HCT116 (cell line): ENCODE results near the gene TMEM222. TPM values are rescaled to one million over a fixed set of nuclear protein-coding genes. Genes with fewer than 3 reads are reported as not detected.

Experiments
- ATAC-seq: fragments of 200-7000 bp; cut with Tn5 transposase; 2 replicates; pipeline ENCODE4 v1.9.1; 2020; ENCODE audit warnings: mild to moderate bottlenecking, moderate library complexity
- BruUV-seq: library from RNA; stranded (reverse); fragments of 400-500 nt; replicated peaks from 2 replicates; lab custom pipeline; 2021; lab: Mats Ljungman, UMichigan
- CTCF ChIA-PET: fragments of 300-600 bp; sonication (Branson Sonifier 250); formaldehyde crosslinking; loops from one replicate; lab custom pipeline; 2021; ENCODE audit warnings: antibody characterized with exemption; lab: Charles Lee
- POLR2A ChIA-PET: fragments of 300-600, 350-600 bp; sonication (Branson Sonifier 250); formaldehyde crosslinking; loops from one replicate; lab custom pipeline; 2021; ENCODE audit warnings: antibody characterized with exemption; lab: Charles Lee
- RAD21 ChIA-PET, 2 experiments: fragments of 300-600 bp; sonication (Branson Sonifier 250); formaldehyde crosslinking; loops; one replicate each; lab custom pipeline; 2023; ENCODE audit warnings: low total read pairs in 2 of 2; ENCODE audit not compliant: uncharacterized antibody in 2 of 2, unreplicated experiment in 2 of 2, low non-redundant PET in 1 of 2; lab: Charles Lee
- DNase-seq: peaks from one replicate; pipeline ENCODE4 v3.0.0-alpha.2; 2010; ENCODE audit warnings: low read depth, low spot score
- H2AFZ ChIP-seq: fragments of 200-600 bp; shearing (Covaris generic), sonication (generic); 2 replicates; pipeline ENCODE4 v1.6.1; 2017; ENCODE audit warnings: low read depth, mixed run types, mixed read lengths, antibody characterized with exemption, low read length; ENCODE audit not compliant: poor library complexity, severe bottlenecking
- H3K27ac ChIP-seq: 2 replicates; pipeline ENCODE4 v1.5.1; 2012; ENCODE audit warnings: low read depth, low read length
- H3K27me3 ChIP-seq: fragments of 200-600 bp; sonication (generic); 2 replicates; pipeline ENCODE4 v1.6.1; 2016; ENCODE audit warnings: mixed run types, low read length, mixed read lengths; ENCODE audit not compliant: insufficient read depth
- H3K36me3 ChIP-seq, 2 experiments: fragments of 200-500 bp in 1 of 2; fragments of 200-600 bp in 1 of 2; sonication (Bioruptor generic) in 1 of 2; sonication (generic) in 1 of 2; 2 replicates each; pipeline versions ENCODE4 v1.5.1 to v1.6.1; 2014 to 2016; ENCODE audit warnings: low read length in 2 of 2, inconsistent platforms in 1 of 2, mixed read lengths in 1 of 2, mixed run types in 1 of 2; ENCODE audit not compliant: insufficient read depth in 2 of 2, control insufficient read depth in 1 of 2
- H3K4me1 ChIP-seq, 2 experiments: fragments of 200-600 bp in 1 of 2; sonication (generic) in 1 of 2; 2 replicates each; pipeline versions ENCODE4 v1.5.1 to v1.6.1; 2012 to 2017; ENCODE audit warnings: low read length in 2 of 2, inconsistent platforms in 1 of 2, mild to moderate bottlenecking in 1 of 2, mixed read lengths in 1 of 2, mixed run types in 1 of 2, moderate library complexity in 1 of 2; ENCODE audit not compliant: insufficient read depth in 2 of 2, control insufficient read depth in 1 of 2
- H3K4me2 ChIP-seq: fragments of 200-600 bp; sonication (generic); 2 replicates; pipeline ENCODE4 v1.6.1; 2017; ENCODE audit warnings: mixed run types, low read length, mixed read lengths
- H3K4me3 ChIP-seq, 2 experiments: fragments of 200-600 bp in 1 of 2; sonication (generic) in 1 of 2; replicated peaks in 1 of 2; 2 replicates each; pipeline ENCODE4 v1.5.1; 2011 to 2016; ENCODE audit warnings: low read length in 2 of 2, control low read depth in 1 of 2, low read depth in 1 of 2, mild to moderate bottlenecking in 1 of 2, mixed read lengths in 1 of 2, mixed run types in 1 of 2
- H3K79me2 ChIP-seq: fragments of 200-600 bp; sonication (generic); 2 replicates; pipeline ENCODE4 v1.6.1; 2017; ENCODE audit warnings: mild to moderate bottlenecking, mixed run types, low read length, moderate library complexity, mixed read lengths; ENCODE audit not compliant: insufficient read depth
- H3K9ac ChIP-seq: fragments of 200-600 bp; sonication (generic); 2 replicates; pipeline ENCODE4 v1.6.1; 2016; ENCODE audit warnings: low read length, mixed read lengths
- H3K9me2 ChIP-seq: fragments of 200-600 bp; sonication (generic), shearing (Covaris generic); 2 replicates; pipeline ENCODE4 v1.6.1; 2017; ENCODE audit warnings: mixed run types, mild to moderate bottlenecking, moderate library complexity; ENCODE audit not compliant: insufficient read depth
- H3K9me3 ChIP-seq, 2 experiments: fragments of 200-500 bp in 1 of 2; fragments of 200-600 bp in 1 of 2; sonication (Bioruptor generic) in 1 of 2; sonication (generic) in 1 of 2; 2 replicates each; pipeline ENCODE4 v1.6.1; 2014 to 2017; ENCODE audit warnings: low read length in 2 of 2, mixed read lengths in 2 of 2, inconsistent platforms in 1 of 2, low read depth in 1 of 2, mild to moderate bottlenecking in 1 of 2, mixed run types in 1 of 2, moderate library complexity in 1 of 2; ENCODE audit not compliant: control insufficient read depth in 1 of 2, insufficient read depth in 1 of 2
- H4K20me1 ChIP-seq: fragments of 200-600 bp; sonication (generic), shearing (Covaris generic); 2 replicates; pipeline ENCODE4 v1.6.1; 2017; ENCODE audit warnings: mixed run types, mild to moderate bottlenecking, moderate library complexity; ENCODE audit not compliant: insufficient read depth
- ATF3 ChIP-seq: IDR thresholded peaks from 2 replicates; pipeline ENCODE4 v1.6.1; 2012
- CEBPB ChIP-seq: IDR thresholded peaks from 2 replicates; pipeline ENCODE4 v1.6.1; 2012; ENCODE audit warnings: low read depth
- CTCF ChIP-seq, 3 experiments: fragments of 200-600 bp in 1 of 3; sonication (generic) in 1 of 3; IDR thresholded peaks in 2 of 3; conservative IDR thresholded peaks in 1 of 3; 2 replicates each; pipeline ENCODE4 v1.5.1; 2012 to 2017; ENCODE audit warnings: low read depth in 2 of 3, low read length in 2 of 3, antibody characterized with exemption in 1 of 3, borderline replicate concordance in 1 of 3, control low read depth in 1 of 3, mild to moderate bottlenecking in 1 of 3, mixed read lengths in 1 of 3, mixed run types in 1 of 3, moderate library complexity in 1 of 3; ENCODE audit not compliant: insufficient read depth in 1 of 3
- EGR1 ChIP-seq: IDR thresholded peaks from 2 replicates; pipeline ENCODE4 v1.6.1; 2012; ENCODE audit warnings: low read depth
- ELF1 ChIP-seq: IDR thresholded peaks from 2 replicates; pipeline ENCODE4 v1.6.1; 2012; ENCODE audit warnings: low read depth, borderline replicate concordance
- FOSL1 ChIP-seq: IDR thresholded peaks from 2 replicates; pipeline ENCODE4 v1.6.1; 2012; ENCODE audit warnings: low read depth
- JUND ChIP-seq: IDR thresholded peaks from 2 replicates; pipeline ENCODE4 v1.6.1; 2012
- MAX ChIP-seq: IDR thresholded peaks from 2 replicates; pipeline ENCODE4 v1.6.1; 2012
- POLR2AphosphoS5 ChIP-seq: IDR thresholded peaks from 2 replicates; pipeline ENCODE4 v1.6.1; 2011; ENCODE audit warnings: mild to moderate bottlenecking, low read depth, low read length, moderate library complexity
- RAD21 ChIP-seq: IDR thresholded peaks from 2 replicates; pipeline ENCODE4 v1.6.1; 2012; ENCODE audit warnings: low read depth, mild to moderate bottlenecking
- REST ChIP-seq: IDR thresholded peaks from 2 replicates; pipeline ENCODE4 v1.6.1; 2012; ENCODE audit warnings: low read depth
- SP1 ChIP-seq: IDR thresholded peaks from 2 replicates; pipeline ENCODE4 v1.6.1; 2012; ENCODE audit warnings: low read depth
- SRF ChIP-seq: IDR thresholded peaks from 2 replicates; pipeline ENCODE4 v1.6.1; 2012; ENCODE audit warnings: low read depth
- TCF7L2 ChIP-seq: IDR thresholded peaks from 2 replicates; pipeline ENCODE4 v1.7.0; 2011; ENCODE audit warnings: borderline replicate concordance, inconsistent platforms; ENCODE audit not compliant: insufficient read depth, insufficient read length; ENCODE audit errors: extremely low read depth
- YY1 ChIP-seq: IDR thresholded peaks from 2 replicates; pipeline ENCODE4 v1.6.1; 2011; ENCODE audit warnings: low read length, low read depth, moderate library complexity, mild to moderate bottlenecking; ENCODE audit not compliant: insufficient replicate concordance; ENCODE audit errors: extremely low read depth
- ZBTB33 ChIP-seq: IDR thresholded peaks from 2 replicates; pipeline ENCODE4 v1.6.1; 2011; ENCODE audit warnings: mild to moderate bottlenecking, low read length, moderate library complexity; ENCODE audit not compliant: insufficient replicate concordance; ENCODE audit errors: extremely low read depth
- ZFX ChIP-seq: fragments of 450-650 bp; IDR thresholded peaks from 2 replicates; pipeline ENCODE4 v1.6.1; 2017
- intact Hi-C: fragments of 100-400 bp; cut with micrococcal nuclease; formaldehyde crosslinking; loops from 2 replicates; pipeline ENCODE4 v1.10.0; 2022
- total RNA-seq: library from RNA; stranded (reverse); gene quantifications from one replicate; pipeline ENCODE4 v1.2.1, GENCODE V29; 2021; ENCODE audit not compliant: unreplicated experiment

Gene TMEM222
- total RNA-seq, 1 experiment from 2014 or later, result 32.8 TPM

- intact Hi-C loops, result no loop called here
- Histone ChIP-seq H4K20me1 (no peaks in the 10 kb centered on the region), H3K9me3 (no peaks in the 10 kb centered on the region), H3K4me1 (peaks cover 7 to 17% of the 10 kb centered on the region in 2 experiments), H3K4me2 (no peak overlapping the region), H3K9me2 (no peaks in the 10 kb centered on the region)
- DNase-seq, result no peak
- no TSS peak for BruUV-seq
- ATAC-seq, result no peak
- no peak for TF ChIP-seq SRF
- TF ChIP-seq MAX, result no peak
- TF ChIP-seq SP1, result no peak
- TF ChIP-seq ELF1, result no peak
- no peak for TF ChIP-seq POLR2AphosphoS5
- TF ChIP-seq ZBTB33, result no peak
- TF ChIP-seq RAD21, result no peak
- no peak for TF ChIP-seq YY1
- TF ChIP-seq CEBPB, result no peak
- no peak for TF ChIP-seq FOSL1
- TF ChIP-seq JUND, result no peak
- TF ChIP-seq CTCF (IDR thresholded peaks at IDR 0.05 in 2 of 3, conservative IDR thresholded peaks at IDR 0.05 in 1 of 3; ENCODE audit: borderline replicate concordance in 1 of 3, insufficient read depth in 1 of 3, low read depth in 2 of 3, low read length in 2 of 3), result no peak
- no peak for TF ChIP-seq ZFX
- TF ChIP-seq ATF3, result no peak
- no peak for TF ChIP-seq REST
- no peak for TF ChIP-seq TCF7L2
- TF ChIP-seq EGR1, result no peak
- TF ChIP-seq, all 23 proteins: peak for 0
- POLR2A ChIA-PET, result no interaction called here
- Histone ChIP-seq H3K4me3 (no peak overlapping the region), H3K79me2 (peaks cover 3% of the 10 kb centered on the region; the same call in 1 of the 2 replicates), H2AFZ (no peak overlapping the region), H3K9ac (no peak overlapping the region), H3K36me3 (peaks cover 14 to 31% of the 10 kb centered on the region in 2 experiments), H3K27ac (no peak overlapping the region; the same call in 1 of the 2 replicates), H3K27me3 (no peaks in the 10 kb centered on the region)
- CTCF ChIA-PET, result no interaction called here
- RAD21 ChIA-PET, result no interaction called here
Measured at GRCh38 chr1:27335506-27336422, 13.8 kb downstream of the TMEM222 start.
